Measurements from ENCODE around the gene ITGAX. TPM values are rescaled to one million over a fixed set of nuclear protein-coding genes. Genes with fewer than 3 reads are reported as not detected.

The ITGAX gene
- total RNA-seq, 1 experiment from 2014 or later, result not detected

DNA sequence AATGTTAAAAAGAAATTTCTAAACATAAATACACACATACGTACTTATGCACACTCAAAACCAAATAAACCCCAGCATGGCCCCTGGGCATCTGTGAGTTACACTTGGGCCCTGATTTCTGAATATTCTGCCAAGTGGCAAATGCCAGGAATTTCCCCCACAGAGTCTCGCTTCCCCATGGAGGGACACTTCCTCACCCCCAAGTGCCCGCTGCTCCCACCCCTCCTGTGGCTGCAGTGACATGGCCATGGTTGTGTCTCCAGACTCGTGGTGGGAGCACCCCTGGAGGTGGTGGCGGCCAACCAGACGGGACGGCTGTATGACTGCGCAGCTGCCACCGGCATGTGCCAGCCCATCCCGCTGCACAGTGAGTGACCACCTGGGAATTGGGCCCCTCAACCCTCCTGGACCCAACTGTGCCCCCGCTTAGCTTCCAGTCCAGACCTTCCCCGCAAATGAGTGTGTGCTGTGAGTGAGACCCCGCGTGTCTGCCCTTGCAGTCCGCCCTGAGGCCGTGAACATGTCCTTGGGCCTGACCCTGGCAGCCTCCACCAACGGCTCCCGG, 42.2 kb downstream of the ITGAX start:
- H3K36me3 ChIP-seq (ENCODE audit: low read depth, low read length), result no peaks in the 10 kb centered on the region
- H3K4me3 ChIP-seq (ENCODE audit: low read length), result no peak overlapping the region
- no peaks in the 10 kb centered on the region for H3F3A ChIP-seq (ENCODE audit: low read length, unreplicated experiment)
- no peaks in the 10 kb centered on the region for H3K9me3 ChIP-seq (ENCODE audit: low read length)
- no TSS peak for BruUV-seq (replicated peaks)
- ATAC-seq (no peak), DNase-seq (no peak)
- TF ChIP-seq EZH2 (IDR thresholded peaks at IDR 0.05; ENCODE audit: low read length, unreplicated experiment), result no peak
- no peak for TF ChIP-seq EZH2phosphoT487 (IDR thresholded peaks at IDR 0.05; ENCODE audit: borderline replicate concordance, low read length)
- TF ChIP-seq CTCF (conservative IDR thresholded peaks at IDR 0.05; ENCODE audit: low read depth, low read length), result no peak
- ChIA-PET POLR2A (ENCODE audit: unreplicated experiment) (no interaction called here), CTCF (no interaction called here)
- H4K20me1 ChIP-seq (ENCODE audit: low read length), result no peaks in the 10 kb centered on the region
- H3K9me2 ChIP-seq (replicated peaks; ENCODE audit: low read length), result no peaks in the 10 kb centered on the region
- no peak overlapping the region for H3K9ac ChIP-seq (ENCODE audit: low read length)
- H3K4me1 ChIP-seq (ENCODE audit: insufficient read depth, low read length), result no peaks in the 10 kb centered on the region
- H3K79me2 ChIP-seq (ENCODE audit: low read length), result no peaks in the 10 kb centered on the region
- H3K27ac ChIP-seq (ENCODE audit: low read length), result no peak overlapping the region
- H3K27me3 ChIP-seq (ENCODE audit: low read length), result no peaks in the 10 kb centered on the region
- H2AFZ ChIP-seq (ENCODE audit: low read length), result no peak overlapping the region
- H3K4me2 ChIP-seq (ENCODE audit: low read length), result no peak overlapping the region
- intact Hi-C loops (cut with micrococcal nuclease), result no loop called here

DNA sequence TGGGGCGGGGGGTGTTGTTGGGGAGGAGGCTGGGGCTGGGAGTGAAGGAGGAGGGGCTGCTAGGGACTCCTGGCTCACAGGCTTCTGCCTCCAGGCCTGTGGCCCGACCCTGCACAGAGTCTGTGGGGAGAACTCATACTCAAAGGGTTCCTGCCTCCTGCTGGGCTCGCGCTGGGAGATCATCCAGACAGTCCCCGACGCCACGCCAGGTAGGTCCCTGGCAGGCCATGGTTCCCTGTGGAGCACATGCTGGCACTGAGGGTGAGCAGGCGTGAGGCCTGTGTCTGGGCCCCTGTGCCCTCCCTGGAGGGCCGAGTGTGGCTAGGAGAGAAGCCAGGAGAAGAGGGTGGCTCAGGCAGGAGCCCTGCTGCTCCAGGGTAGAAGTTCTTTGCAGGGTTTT, 42.7 kb downstream of the ITGAX start:
- Histone ChIP-seq H3K9ac (ENCODE audit: low read length) (no peak overlapping the region), H3K36me3 (ENCODE audit: low read depth, low read length) (no peaks in the 10 kb centered on the region), H4K20me1 (ENCODE audit: low read length) (no peaks in the 10 kb centered on the region), H3F3A (ENCODE audit: low read length, unreplicated experiment) (no peaks in the 10 kb centered on the region), H3K4me2 (ENCODE audit: low read length) (no peak overlapping the region), H3K9me2 (replicated peaks; ENCODE audit: low read length) (no peaks in the 10 kb centered on the region), H3K79me2 (ENCODE audit: low read length) (no peaks in the 10 kb centered on the region), H3K4me1 (ENCODE audit: insufficient read depth, low read length) (no peaks in the 10 kb centered on the region), H3K9me3 (ENCODE audit: low read length) (no peaks in the 10 kb centered on the region), H2AFZ (ENCODE audit: low read length) (no peak overlapping the region), H3K4me3 (ENCODE audit: low read length) (no peak overlapping the region), H3K27me3 (ENCODE audit: low read length) (no peaks in the 10 kb centered on the region), H3K27ac (ENCODE audit: low read length) (no peak overlapping the region)
- no TSS peak for BruUV-seq (replicated peaks)
- POLR2A ChIA-PET (ENCODE audit: unreplicated experiment), result no interaction called here
- ATAC-seq (no peak), DNase-seq (no peak)
- TF ChIP-seq EZH2phosphoT487 (IDR thresholded peaks at IDR 0.05; ENCODE audit: borderline replicate concordance, low read length), result no peak
- TF ChIP-seq EZH2 (IDR thresholded peaks at IDR 0.05; ENCODE audit: low read length, unreplicated experiment), result no peak
- no peak for TF ChIP-seq CTCF (conservative IDR thresholded peaks at IDR 0.05; ENCODE audit: low read depth, low read length)
- CTCF ChIA-PET, result no interaction called here
- intact Hi-C loops (cut with micrococcal nuclease), result no loop called here

GRCh38 chr16:31400191-31400590, 45.2 kb downstream of the ITGAX start:
- no peak overlapping the region for H2AFZ ChIP-seq (ENCODE audit: low read length)
- H3K4me1 ChIP-seq (ENCODE audit: insufficient read depth, low read length), result no peaks in the 10 kb centered on the region; the same call in 1 of the 2 replicates
- CTCF ChIA-PET, result no interaction called here
- H4K20me1 ChIP-seq (ENCODE audit: low read length), result no peaks in the 10 kb centered on the region
- DNase-seq (no peak), ATAC-seq (no peak)
- H3K79me2 ChIP-seq (ENCODE audit: low read length), result peaks cover 7% of the 10 kb centered on the region; the same call in 1 of the 2 replicates
- H3F3A ChIP-seq (ENCODE audit: low read length, unreplicated experiment), result no peaks in the 10 kb centered on the region
- intact Hi-C loops (cut with micrococcal nuclease), result no loop called here
- H3K27ac ChIP-seq (ENCODE audit: low read length), result no peak overlapping the region
- H3K9ac ChIP-seq (ENCODE audit: low read length), result no peak overlapping the region
- no peak for TF ChIP-seq EZH2phosphoT487 (IDR thresholded peaks at IDR 0.05; ENCODE audit: borderline replicate concordance, low read length)
- TF ChIP-seq EZH2 (IDR thresholded peaks at IDR 0.05; ENCODE audit: low read length, unreplicated experiment), result no peak
- TF ChIP-seq CTCF (conservative IDR thresholded peaks at IDR 0.05; ENCODE audit: low read depth, low read length), result no peak
- no peaks in the 10 kb centered on the region for H3K9me3 ChIP-seq (ENCODE audit: low read length)
- H3K36me3 ChIP-seq (ENCODE audit: low read depth, low read length), result no peaks in the 10 kb centered on the region
- no TSS peak for BruUV-seq (replicated peaks)
- POLR2A ChIA-PET (ENCODE audit: unreplicated experiment), result no interaction called here
- H3K4me3 ChIP-seq (ENCODE audit: low read length), result no peak overlapping the region
- no peaks in the 10 kb centered on the region for H3K27me3 ChIP-seq (ENCODE audit: low read length)
- H3K9me2 ChIP-seq (replicated peaks; ENCODE audit: low read length), result no peaks in the 10 kb centered on the region
- no peak overlapping the region for H3K4me2 ChIP-seq (ENCODE audit: low read length)
